Middle frontal gyrus (tissue), 1 donor: ENCODE results near the gene FLYWCH2.
"Not testable (repeated sequence)": the region's sequence is repeated elsewhere in the genome, so short reads cannot be mapped to it uniquely, and the experiment has no call there.

Experiments
- DNase-seq: peaks from one replicate; pipeline ENCODE4 v3.0.0-alpha.2; 2015; ENCODE audit warnings: low spot score; ENCODE audit errors: extremely low spot score

FLYWCH2 gene

DNA sequence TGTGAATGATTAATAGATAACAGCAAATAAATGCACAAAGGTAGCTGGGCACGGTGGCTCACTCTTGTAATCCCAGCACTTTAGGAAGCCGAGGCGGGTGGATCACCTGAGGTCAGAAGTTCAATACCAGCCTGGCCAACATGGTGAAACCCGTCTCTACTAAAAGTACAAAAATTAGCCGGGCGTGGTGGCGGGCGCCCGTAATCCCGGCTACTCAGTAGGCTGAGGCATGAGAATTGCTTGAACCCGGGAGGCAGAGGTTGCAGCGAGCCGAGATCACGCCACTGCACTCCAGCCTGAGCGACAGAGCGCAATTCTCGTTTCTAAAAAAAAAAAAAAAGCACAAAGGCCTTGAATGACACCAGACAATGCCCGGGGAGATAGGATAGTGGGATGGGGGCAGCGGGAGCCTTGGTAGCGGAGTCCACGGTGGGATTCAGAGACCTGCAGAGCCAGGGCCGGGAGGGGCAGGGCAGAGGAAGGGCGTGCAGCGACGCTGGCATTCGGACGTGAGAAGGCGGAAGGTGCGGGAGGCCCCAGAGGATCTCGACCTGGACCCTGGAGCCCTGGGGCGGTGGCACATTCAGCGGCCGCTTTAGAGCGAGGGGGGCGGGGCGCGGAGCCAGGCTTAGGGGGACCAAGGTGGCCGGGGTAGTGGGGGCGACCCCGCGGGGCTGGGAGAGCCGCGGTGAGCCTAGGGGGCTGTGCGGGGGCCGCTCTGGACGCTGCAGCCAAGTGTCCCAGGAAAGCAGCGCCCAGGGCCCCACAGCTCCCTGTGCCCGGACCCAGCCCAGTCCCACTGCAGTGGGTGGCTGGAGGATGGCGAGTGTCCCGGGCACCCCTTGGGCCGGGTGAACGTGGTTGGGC is 999 bp upstream of the FLYWCH2 start:
- no peak for DNase-seq

- DNase-seq, result no peak
Measured at GRCh38 chr16:2883458-2883908, 468 bp downstream of the FLYWCH2 start.

GRCh38 chr16:2884041-2884451 is 1.0 kb downstream of the FLYWCH2 start:
- no peak for DNase-seq

- DNase-seq, result no peak
Measured at GRCh38 chr16:2894231-2894630, 11.2 kb downstream of the FLYWCH2 start.

GRCh38 chr16:2895813-2896212 is 12.8 kb downstream of the FLYWCH2 start:
- DNase-seq, result no peak

DNA sequence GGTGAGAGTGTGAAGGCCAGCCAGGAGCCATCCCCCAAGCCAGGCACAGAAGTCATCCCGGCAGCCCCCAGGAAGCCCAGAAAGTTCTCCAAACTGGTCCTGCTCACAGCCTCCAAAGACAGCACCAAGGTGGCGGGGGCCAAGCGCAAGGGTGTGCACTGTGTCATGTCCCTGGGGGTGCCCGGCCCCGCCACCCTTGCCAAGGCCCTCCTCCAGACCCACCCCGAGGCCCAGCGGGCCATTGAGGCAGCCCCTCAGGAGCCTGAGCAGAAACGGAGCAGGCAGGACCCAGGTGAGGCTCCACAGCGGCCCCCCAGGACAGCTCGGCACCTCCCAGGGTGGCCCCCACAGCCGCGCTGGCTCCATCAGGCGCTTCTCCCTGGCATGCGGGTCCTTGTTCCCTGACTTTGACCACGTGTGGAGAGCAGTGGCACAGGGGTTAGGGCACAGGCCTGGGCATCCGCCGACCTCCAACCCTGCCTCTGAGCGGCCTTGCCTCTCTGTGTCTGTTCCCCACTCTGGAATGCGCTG is 13.5 kb downstream of the FLYWCH2 start:
- DNase-seq, result no peak

DNA sequence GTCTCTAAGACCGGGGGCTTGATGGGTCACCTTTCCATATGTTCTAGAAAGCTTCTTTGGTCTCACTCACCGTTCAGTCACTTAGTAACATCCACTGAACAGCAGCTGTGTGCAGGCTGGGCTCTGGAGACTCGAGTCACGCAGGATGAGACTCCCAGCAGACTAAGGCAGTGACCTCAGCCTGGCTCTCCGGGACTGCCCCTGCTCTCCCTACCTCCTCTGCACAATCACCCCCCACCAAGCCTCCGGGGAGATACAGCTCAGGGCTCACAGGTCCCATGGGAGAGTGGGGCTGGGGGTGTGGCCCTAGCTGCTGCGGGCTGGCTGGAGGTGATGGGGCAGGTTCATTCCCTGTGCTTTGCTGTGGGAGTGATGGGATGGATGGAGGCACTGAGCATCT is 14.1 kb downstream of the FLYWCH2 start:
- DNase-seq, result no peak

DNA sequence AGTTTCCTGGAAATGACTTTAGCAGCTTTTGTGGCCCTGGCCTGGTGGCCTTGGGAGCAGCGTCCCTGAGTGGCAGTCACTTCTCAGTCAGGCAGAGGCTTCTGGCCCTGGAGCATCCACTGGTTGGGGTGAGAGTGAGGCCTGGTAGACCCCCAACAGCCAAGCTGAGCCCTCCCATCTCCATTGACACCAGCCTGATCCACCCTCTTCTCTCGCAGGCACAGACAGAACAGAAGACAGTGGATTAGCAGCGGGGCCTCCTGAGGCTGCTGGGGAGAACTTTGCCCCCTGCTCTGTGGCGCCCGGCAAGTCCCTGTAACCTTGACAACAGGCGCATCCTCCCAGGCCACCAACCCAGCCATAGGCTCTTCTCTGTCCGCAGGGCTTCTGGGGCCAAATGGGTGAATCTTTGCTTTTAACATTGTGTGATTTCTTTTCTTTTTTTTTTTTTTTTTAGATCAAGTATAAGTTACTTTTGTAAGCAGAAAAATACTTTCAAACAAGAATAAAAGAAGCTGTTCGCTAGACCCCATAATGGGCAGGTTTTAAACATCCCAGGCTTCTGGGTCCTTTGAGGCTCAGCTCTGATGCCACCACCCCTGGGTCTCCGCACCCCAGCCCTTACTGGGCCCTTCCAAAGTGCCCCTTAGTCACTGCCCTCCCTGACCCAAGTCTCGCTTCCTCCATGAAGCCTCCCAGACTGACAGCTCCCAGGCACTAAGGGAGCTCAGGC is 16.0 kb downstream of the FLYWCH2 start:
- no peak for DNase-seq

GRCh38 chr16:2899564-2900072 is 16.6 kb downstream of the FLYWCH2 start:
- no peak for DNase-seq

DNA sequence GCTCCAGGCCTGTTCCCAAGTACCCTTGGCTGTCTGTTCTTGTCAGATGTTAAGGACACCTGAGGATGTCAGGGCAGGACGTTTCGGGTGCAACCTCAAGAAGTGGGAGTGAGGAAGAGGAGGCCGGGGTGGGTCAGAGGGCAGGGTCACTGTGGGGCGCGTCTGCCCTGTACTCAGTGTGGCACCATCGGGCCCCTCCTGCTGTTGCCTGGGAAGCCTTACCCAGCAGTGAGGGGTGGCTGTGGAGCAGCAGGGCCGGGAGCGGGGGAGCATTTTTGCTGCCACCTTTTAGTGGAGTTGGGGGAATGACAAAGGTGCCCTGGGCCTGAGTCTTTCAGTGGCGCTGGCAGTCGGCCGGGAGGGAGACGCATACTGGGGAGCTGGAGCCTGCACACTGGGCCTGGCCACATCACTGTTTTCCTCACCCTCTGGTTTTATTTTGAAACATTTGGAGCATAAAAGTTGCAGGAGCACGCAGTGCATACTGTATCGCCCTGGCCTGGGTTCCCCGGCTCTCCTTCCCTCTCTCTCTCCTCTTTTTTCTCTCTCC is 17.6 kb downstream of the FLYWCH2 start:
- no peak for DNase-seq

- no peak for DNase-seq
Measured at GRCh38 chr16:2902337-2903130, 19.5 kb downstream of the FLYWCH2 start.

DNA sequence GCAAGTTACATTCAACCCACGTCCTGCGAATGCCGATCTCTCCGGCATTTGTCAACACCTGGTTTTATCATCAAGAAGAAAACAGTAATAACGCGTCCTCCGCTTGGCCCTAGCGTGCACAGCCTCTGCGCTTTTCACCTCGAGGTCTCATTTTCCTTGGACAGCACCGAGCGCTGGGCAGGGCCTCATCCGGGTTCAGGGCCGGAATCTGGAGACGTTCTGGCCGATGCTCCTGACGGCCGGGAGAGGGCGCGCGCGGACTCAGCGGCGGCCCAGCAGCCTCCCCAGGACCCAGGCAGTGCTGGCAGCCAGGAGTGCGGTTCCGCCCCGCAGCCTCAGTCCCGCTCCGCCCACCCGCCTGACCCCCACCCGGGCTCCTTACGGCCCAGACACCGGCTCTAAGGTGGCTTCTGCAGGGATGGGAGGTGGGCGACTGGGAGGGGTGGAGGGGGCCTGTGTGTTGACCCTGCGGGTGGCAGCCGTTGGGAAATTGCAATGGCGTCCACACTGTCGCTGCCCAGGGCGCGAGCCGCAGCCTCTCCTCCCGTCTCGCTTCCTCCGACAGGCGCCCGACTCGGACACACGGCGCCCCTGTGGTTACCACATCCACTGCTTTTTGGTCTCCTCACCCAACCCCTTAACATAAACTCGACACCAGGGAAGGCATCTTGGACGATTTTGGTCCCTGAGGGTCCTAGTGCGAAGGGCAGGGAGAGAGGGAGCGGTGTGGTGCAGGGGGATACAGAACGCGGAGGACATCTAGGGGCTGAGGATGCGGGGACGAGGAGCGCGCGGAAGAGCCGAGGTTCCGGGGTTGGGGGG is 21.3 kb downstream of the FLYWCH2 start:
- DNase-seq, result peak; percentile 64

GRCh38 chr16:2904922-2905240 is 21.9 kb downstream of the FLYWCH2 start:
- DNase-seq, result no peak

- DNase-seq, result peak; percentile 97
Measured at GRCh38 chr16:2905241-2905987, 22.4 kb downstream of the FLYWCH2 start.

- DNase-seq, result no peak
Measured at GRCh38 chr16:2905988-2906387, 23.0 kb downstream of the FLYWCH2 start.

DNA sequence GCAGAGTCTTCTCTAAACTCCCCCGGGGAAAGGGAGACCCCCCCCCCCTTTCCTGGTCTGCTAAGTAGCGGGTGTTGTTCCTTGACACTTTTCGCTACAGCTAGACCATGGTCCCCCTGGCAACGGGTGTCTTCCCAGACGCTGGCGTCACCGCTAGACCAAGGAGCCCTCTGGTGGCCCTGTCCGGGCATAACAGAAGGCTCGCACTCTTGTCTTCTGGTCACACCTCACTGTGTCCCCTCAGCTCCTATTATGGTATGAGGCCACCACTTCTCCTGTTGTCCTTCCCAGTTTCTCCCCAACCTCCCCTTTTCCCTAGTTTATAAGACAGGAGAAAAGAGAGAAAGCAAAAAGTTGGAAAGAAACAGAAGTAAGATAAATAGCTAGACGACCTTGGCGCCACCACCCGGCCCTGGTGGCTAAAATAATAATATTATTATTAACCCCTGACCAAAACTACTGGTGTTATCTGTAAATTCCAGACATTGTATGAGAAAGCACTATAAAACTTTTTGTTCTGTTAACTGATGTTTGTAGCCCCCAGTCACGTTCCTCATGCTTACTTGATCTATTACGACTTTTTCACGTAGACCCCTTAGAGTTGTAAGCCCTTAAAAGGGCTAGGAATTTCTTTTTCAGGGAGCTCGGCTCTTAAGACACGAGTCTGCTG is 24.2 kb downstream of the FLYWCH2 start:
- DNase-seq, result not testable (repeated sequence)

DNA sequence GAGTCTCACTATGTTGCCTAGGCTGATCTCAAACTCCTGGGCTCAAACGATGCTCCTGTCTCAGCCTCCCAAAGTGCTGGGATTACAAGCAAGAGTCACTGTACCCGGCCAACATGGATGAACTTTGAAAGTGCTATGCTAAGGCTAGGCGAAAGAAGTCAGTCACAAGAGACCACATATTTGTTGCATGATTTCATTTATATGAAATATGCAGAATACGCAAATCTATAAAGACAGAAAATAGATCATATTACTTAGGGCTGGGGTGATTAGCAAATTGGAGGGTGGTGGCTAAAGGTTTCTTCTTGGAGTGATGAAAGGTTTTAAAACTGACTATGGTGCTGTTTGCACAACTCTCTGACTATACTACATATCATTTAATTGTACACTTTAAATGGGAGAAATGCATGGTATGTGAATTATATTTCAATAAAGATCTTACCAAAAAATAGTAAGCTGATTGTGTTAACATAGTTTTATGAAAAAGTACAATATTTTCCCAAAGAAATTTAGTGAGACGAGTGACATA is 27.5 kb downstream of the FLYWCH2 start:
- DNase-seq, result no peak

DNA sequence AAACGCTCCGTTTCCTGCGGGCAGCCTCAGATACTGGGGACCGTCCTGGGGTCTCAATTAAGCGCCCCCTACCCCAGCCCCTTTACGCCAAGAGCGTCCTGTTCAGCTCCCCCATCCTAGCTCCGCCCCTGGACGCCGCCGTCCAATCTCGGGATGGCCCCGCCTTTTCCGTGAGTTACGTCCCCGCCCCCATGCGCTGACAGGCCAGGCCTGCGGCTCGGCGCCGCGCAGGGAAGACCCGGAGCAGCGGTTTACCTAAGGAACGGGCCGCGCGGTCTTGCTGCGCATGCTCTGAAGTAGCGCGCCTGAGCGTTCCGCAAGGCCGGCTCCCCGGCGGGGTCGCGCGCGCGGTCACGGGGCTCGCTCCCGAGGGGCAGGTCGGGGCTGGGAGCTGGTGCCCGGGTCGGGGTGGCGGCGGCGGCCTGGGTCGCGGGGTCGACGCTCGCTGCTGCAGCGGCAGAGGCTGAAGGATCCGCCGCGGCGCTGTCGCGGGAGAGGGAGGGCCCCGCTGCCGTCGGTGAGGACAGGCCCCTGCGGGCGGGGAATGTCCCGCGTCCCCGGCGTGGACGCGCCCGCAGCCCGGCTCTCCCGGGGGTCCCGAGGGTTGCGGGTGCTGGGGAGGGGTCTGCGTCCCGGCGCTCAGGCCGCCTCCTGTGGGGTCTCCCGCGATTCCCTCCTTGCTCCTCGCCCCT is 28.8 kb downstream of the FLYWCH2 start, which contains the start of gene FLYWCH1:
Gene FLYWCH1 (plus strand): TSS at position 294 of the 692 bp plus-strand sequence. CDS start 17,755 bp downstream, outside the sequence.
- peak; percentile 97 for DNase-seq
